SH-SY5Y (cell line): ENCODE results near the gene SLC9A9.

Experiments
- GATA2 ChIP-seq: IDR thresholded peaks from 2 replicates; pipeline ENCODE4 v1.6.1; 2011; ENCODE audit warnings: mild to moderate bottlenecking, low read depth, low read length
- GATA3 ChIP-seq: IDR thresholded peaks from 2 replicates; pipeline ENCODE4 v1.6.1; 2011; ENCODE audit warnings: low read depth, mild to moderate bottlenecking, low read length, moderate library complexity

- TF ChIP-seq GATA2 (no peak), GATA3 (no peak)
These were observed 371.2 kb downstream of the SLC9A9 start for GRCh38 chr3:143476965-143477640.
